Gastroesophageal sphincter (tissue), 3 donors: ENCODE data around the gene CHKB.

Source experiments
- POLR2AphosphoS5 ChIP-seq: sonication (generic); formaldehyde crosslinking; IDR thresholded peaks from one replicate; pipeline ENCODE4 v1.6.1; 2017; ENCODE audit warnings: antibody characterized with exemption
- TF ChIP-seq, protein P1 (sequence below), 4 experiments: fragments of 200-600 bp in 2 of 4; fragments of 450-650 bp in 2 of 4; sonication (generic) in 1 of 4; IDR thresholded peaks; one replicate each; pipeline ENCODE4 v1.5.1; 2017 to 2019; ENCODE audit warnings: antibody characterized with exemption in 4 of 4, mild to moderate bottlenecking in 2 of 4, moderate library complexity in 2 of 4

- no peak for TF ChIP-seq POLR2AphosphoS5
- TF ChIP-seq, protein P1, sequence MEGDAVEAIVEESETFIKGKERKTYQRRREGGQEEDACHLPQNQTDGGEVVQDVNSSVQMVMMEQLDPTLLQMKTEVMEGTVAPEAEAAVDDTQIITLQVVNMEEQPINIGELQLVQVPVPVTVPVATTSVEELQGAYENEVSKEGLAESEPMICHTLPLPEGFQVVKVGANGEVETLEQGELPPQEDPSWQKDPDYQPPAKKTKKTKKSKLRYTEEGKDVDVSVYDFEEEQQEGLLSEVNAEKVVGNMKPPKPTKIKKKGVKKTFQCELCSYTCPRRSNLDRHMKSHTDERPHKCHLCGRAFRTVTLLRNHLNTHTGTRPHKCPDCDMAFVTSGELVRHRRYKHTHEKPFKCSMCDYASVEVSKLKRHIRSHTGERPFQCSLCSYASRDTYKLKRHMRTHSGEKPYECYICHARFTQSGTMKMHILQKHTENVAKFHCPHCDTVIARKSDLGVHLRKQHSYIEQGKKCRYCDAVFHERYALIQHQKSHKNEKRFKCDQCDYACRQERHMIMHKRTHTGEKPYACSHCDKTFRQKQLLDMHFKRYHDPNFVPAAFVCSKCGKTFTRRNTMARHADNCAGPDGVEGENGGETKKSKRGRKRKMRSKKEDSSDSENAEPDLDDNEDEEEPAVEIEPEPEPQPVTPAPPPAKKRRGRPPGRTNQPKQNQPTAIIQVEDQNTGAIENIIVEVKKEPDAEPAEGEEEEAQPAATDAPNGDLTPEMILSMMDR (IDR thresholded peaks at IDR 0.05) = no peak
Observed at GRCh38 chr22:50574383-50574755, 8.3 kb downstream of the CHKB start.
